CD4-positive, alpha-beta T cell treated with Interleukin-15 for 4 hours (primary cell): ENCODE measurements around the gene GLRA3.
"Not testable (repeated sequence)": the region's sequence is repeated elsewhere in the genome, so short reads cannot be mapped to it uniquely, and the experiment has no call there.

Source experiments
- DNase-seq: peaks from one replicate; pipeline ENCODE4 v3.0.0-alpha.2; 2020; ENCODE audit warnings: low spot score

The GLRA3 gene

GRCh38 chr4:174654634-174655033 lies 174.4 kb downstream of the GLRA3 start:
- DNase-seq, result no peak

GRCh38 chr4:174650711-174651355 lies 178.2 kb downstream of the GLRA3 start:
- DNase-seq, result no peak

GRCh38 chr4:174648812-174649211 lies 180.2 kb downstream of the GLRA3 start:
- DNase-seq, result no peak

- DNase-seq, result no peak
These were observed 182.7 kb downstream of the GLRA3 start for GRCh38 chr4:174646326-174646725.

GRCh38 chr4:174640146-174640545 lies 188.9 kb downstream of the GLRA3 start:
- no peak for DNase-seq

GRCh38 chr4:174635732-174636131 lies 193.3 kb downstream of the GLRA3 start:
- DNase-seq, result no peak

- no peak for DNase-seq
These were observed 195.6 kb downstream of the GLRA3 start for GRCh38 chr4:174633399-174633798.

GRCh38 chr4:174631901-174632758 lies 196.9 kb downstream of the GLRA3 start:
- DNase-seq, result peak; percentile 26

GRCh38 chr4:174629907-174630450 lies 199.1 kb downstream of the GLRA3 start:
- DNase-seq, result not testable (repeated sequence)

- DNase-seq, result no peak
These were observed 199.8 kb downstream of the GLRA3 start for GRCh38 chr4:174629265-174629664.

GRCh38 chr4:174628191-174628590 lies 200.9 kb downstream of the GLRA3 start:
- no peak for DNase-seq

- no peak for DNase-seq
These were observed 201.6 kb downstream of the GLRA3 start for GRCh38 chr4:174627473-174627872.

GRCh38 chr4:174626342-174627008 lies 202.6 kb downstream of the GLRA3 start:
- DNase-seq, result no peak

- DNase-seq, result no peak
These were observed 212.4 kb downstream of the GLRA3 start for GRCh38 chr4:174616661-174617060.

GRCh38 chr4:174613979-174614378 lies 215.1 kb downstream of the GLRA3 start:
- DNase-seq, result no peak

- no peak for DNase-seq
These were observed 217.3 kb downstream of the GLRA3 start for GRCh38 chr4:174611792-174612191.

GRCh38 chr4:174607792-174608191 lies 221.3 kb downstream of the GLRA3 start:
- DNase-seq, result no peak

- no peak for DNase-seq
These were observed 224.8 kb downstream of the GLRA3 start for GRCh38 chr4:174604198-174604597.

GRCh38 chr4:174600391-174600790 lies 228.7 kb downstream of the GLRA3 start:
- DNase-seq, result no peak

GRCh38 chr4:174598800-174599199 lies 230.2 kb downstream of the GLRA3 start:
- no peak for DNase-seq

GRCh38 chr4:174596513-174596912 lies 232.5 kb downstream of the GLRA3 start:
- no peak for DNase-seq

GRCh38 chr4:174595141-174595929 lies 233.7 kb downstream of the GLRA3 start:
- DNase-seq, result no peak
